ENCODE measurements around the gene TES. TPM values are rescaled to one million over a fixed set of nuclear protein-coding genes. Genes with fewer than 3 reads are reported as not detected.

Gene TES
- polyA plus RNA-seq, 4 donors, result 32.7 to 83.9 (median 73.9) TPM

Other genes with a start within 250 kb of the TES start
- gene TFEC, start 179.8 kb upstream of the TES start, polyA plus RNA-seq (ENCODE audit: insufficient read length in 4 of 4), result 10 to 100 TPM in 3 of 4 donors, 1 to 10 TPM in 1; 3.9 to 28.3 (median 24.6) TPM

All from left renal pelvis (tissue), 4 donors.